Measurements from ENCODE around the gene GATA5. TPM values are rescaled to one million over a fixed set of nuclear protein-coding genes. Genes with fewer than 3 reads are reported as not detected.
"Not testable (repeated sequence)": the region's sequence is repeated elsewhere in the genome, so short reads cannot be mapped to it uniquely, and the experiment has no call there.

The GATA5 gene
- total RNA-seq, 2 donors from 2014 or later = not detected

- Mint-ChIP-seq H3K4me1 (no peaks in the 10 kb centered on the region), H3K36me3 (ENCODE audit: low read depth) (no peaks in the 10 kb centered on the region), H3K27me3 (peaks cover 19% of the 10 kb centered on the region), H3K27ac (no peak overlapping the region), H3K4me3 (no peak overlapping the region), H3K9me3 (no peaks in the 10 kb centered on the region)
- no peak for ATAC-seq (replicated peaks)
Observed at GRCh38 chr20:62437496-62437895, 38.3 kb downstream of the GATA5 start.

DNA sequence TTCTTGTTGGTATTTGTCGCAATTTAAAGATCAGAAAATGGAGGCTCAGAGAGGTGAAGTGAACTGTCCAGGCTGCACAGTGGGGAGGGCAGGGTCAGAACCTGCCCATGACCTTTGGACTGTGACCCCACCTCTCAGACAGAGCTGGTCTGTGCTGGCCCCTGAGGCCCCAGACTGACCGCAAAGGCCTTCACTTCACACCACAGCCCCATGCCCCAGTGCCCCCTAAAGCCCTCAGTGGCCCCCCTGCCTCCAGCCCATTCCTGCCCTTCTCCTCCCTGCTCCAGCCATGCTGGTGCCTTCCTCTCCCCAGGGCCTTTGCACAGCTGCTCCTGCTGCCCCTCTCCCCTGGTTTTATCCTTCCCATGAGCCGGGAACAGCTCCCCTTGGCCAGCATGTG lies 39.1 kb downstream of the GATA5 start:
- no peak overlapping the region for H3K4me3 Mint-ChIP-seq
- H3K9me3 Mint-ChIP-seq = no peaks in the 10 kb centered on the region
- ATAC-seq (replicated peaks) = no peak
- peaks cover 19% of the 10 kb centered on the region for H3K27me3 Mint-ChIP-seq
- no peaks in the 10 kb centered on the region for H3K36me3 Mint-ChIP-seq (ENCODE audit: low read depth)
- H3K4me1 Mint-ChIP-seq = no peaks in the 10 kb centered on the region
- H3K27ac Mint-ChIP-seq = no peak overlapping the region

GRCh38 chr20:62433658-62434497 lies 41.9 kb downstream of the GATA5 start:
- Mint-ChIP-seq H3K27me3 (peaks cover 24% of the 10 kb centered on the region), H3K9me3 (no peaks in the 10 kb centered on the region), H3K4me3 (no peak overlapping the region), H3K27ac (no peak overlapping the region), H3K4me1 (no peaks in the 10 kb centered on the region), H3K36me3 (ENCODE audit: low read depth) (no peaks in the 10 kb centered on the region)
- no peak for ATAC-seq (replicated peaks)

DNA sequence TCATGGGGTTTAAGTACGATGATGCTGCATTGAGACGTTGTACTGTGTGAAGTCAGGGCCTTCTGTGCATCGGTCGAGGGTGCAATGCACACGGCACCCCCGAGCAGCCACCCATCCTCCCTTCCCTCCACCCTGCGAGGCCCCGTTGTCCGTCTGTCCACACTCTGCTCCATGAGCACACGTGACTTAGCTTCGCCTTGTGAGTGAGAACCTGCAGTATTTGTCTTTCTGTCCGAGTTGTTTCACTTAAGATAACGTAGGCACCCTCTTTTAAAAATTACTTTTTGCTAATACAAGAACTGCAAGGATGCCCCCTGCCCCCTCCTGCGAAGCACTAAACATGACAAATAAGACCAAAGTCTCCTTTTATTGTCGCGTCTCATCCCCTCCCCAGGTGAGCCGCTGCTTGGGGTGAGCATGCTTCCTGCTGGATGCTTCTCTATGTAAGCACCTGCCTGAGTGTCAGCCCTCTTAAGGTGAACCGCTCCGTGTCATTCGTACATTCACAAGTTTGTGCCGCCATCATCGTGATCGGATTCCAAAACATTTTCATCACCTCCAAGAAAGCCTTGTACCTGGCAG lies 44.8 kb downstream of the GATA5 start:
- no peak for ATAC-seq (replicated peaks)
- Mint-ChIP-seq H3K27me3 (peaks cover 17% of the 10 kb centered on the region), H3K27ac (no peak overlapping the region), H3K4me1 (no peaks in the 10 kb centered on the region), H3K4me3 (no peak overlapping the region), H3K9me3 (no peaks in the 10 kb centered on the region), H3K36me3 (ENCODE audit: low read depth) (no peaks in the 10 kb centered on the region)

DNA sequence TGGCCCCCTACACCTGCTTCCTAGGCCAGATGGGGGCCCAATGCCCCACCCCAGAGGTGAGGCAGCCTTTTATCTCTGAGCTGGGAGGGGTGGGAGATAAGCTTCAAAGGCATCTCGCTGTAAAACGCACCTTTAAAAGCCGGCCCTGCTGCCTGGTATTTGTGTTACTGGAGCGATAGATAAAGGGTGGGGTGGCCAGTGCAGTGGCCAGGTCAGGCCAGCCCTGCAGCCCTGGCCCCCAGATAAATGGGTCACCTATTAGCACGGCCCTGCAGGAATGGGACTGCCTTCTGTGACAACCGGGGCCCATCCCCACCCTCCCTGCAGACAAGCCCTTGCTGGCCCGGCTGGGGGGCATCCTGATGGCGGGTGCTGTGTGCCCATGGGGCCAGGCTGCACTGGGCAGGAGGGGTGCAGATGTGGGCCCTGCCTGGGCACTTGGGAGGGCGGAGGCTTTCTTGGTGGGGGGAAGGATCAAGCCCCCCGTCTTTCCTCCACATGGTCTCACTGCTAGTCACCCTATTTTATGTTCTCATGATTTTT lies 45.4 kb downstream of the GATA5 start:
- Mint-ChIP-seq H3K9me3 (no peaks in the 10 kb centered on the region), H3K4me1 (no peaks in the 10 kb centered on the region), H3K36me3 (ENCODE audit: low read depth) (no peaks in the 10 kb centered on the region), H3K4me3 (no peak overlapping the region), H3K27ac (no peak overlapping the region), H3K27me3 (peaks cover 14% of the 10 kb centered on the region)
- ATAC-seq (replicated peaks) = no peak

DNA sequence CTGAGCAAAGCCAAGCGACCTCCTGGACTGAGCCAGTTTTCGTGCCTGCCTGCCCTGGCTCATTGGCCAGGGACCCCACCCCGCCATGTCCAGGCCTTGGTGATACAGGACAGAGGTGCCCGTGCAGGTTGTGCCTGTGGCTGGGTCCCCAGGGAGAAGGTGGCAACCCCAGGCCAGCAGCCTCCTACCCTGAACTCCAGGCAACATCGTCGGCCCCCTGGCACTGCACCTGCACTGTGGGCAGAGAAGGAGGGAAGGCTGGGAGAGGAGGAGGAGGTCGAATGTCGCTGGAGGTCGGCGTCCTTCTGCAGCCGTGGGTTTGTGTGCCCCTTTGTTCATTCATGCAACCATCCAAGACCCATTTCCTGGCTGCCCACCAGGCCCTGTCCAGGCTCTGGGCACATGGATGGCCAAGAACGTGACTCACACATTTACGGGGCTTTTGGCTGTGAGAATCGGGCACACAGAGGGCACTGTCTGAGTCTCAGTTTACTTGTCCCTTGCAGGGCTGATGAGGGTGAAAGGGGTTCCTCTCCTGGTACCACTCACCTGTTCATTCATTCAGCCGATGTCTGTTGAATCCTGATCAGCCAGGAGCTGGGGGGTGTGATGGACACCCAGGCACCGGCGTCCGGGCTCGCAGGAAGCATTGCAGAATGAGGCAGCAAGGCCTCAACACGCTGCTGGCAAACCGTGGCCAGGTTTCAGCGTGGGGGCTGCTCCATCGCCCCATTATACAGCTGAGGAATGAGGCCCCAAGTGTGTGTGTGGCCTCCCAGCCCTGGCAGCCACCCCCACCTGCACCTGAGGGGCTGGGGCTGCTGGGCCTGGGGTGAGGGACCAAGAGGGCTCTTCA lies 46.1 kb downstream of the GATA5 start:
- Mint-ChIP-seq H3K27me3 (peaks cover 10% of the 10 kb centered on the region), H3K4me3 (no peak overlapping the region), H3K9me3 (no peaks in the 10 kb centered on the region), H3K36me3 (ENCODE audit: low read depth) (no peaks in the 10 kb centered on the region), H3K27ac (no peak overlapping the region), H3K4me1 (no peaks in the 10 kb centered on the region)
- no peak for ATAC-seq (replicated peaks)

DNA sequence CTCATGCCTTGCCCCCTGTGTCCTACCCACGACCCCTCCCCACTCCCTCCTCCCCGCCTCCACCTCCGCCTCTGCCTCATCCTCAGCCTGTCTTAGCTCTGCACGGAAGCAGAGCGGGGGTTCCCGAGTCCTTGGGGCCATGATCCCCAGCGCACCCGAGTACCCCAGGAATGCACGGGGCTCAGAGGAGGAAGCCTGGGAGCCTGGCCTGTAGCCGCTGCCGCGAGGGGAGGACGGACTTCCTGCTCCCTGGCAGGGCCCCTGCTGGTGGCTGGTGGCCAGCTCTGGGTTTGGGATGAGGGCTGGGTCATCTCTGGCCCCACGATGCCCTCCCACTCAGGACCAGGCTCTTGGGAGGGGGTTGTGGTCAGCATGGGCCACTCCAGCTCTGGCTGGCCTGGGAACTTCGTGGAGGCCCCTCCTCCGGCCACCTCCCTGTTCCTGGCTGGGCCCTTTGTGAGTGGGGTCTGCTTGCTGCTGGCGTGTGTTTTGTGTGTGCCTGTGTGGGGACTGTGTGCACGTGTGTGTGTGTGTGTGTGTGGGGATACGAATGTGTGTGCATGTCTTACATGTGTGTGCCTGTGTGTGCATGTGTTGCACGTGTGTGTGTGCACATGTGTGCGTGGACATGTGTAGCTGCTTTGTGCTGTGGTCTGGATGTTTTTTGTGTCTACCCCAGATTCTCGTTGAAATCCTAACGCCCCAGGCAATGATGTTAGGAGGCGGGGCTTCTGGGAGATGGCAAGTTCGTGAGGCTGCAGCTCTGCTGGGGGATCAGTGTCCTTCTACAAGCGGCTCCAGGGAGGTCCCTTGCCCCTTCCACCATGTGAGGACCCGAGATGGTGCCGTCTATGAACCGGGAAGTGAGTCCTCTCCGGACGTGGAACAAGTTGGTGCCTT lies 47.1 kb downstream of the GATA5 start:
- no peak for ATAC-seq (replicated peaks)
- Mint-ChIP-seq H3K27ac (no peak overlapping the region), H3K27me3 (peaks cover 6% of the 10 kb centered on the region), H3K4me1 (no peaks in the 10 kb centered on the region), H3K9me3 (no peaks in the 10 kb centered on the region), H3K36me3 (ENCODE audit: low read depth) (no peaks in the 10 kb centered on the region), H3K4me3 (no peak overlapping the region)

GRCh38 chr20:62428002-62428372 lies 47.8 kb downstream of the GATA5 start:
- peaks cover 6% of the 10 kb centered on the region for H3K27me3 Mint-ChIP-seq
- no peaks in the 10 kb centered on the region for H3K36me3 Mint-ChIP-seq (ENCODE audit: low read depth)
- H3K9me3 Mint-ChIP-seq = no peaks in the 10 kb centered on the region
- ATAC-seq (replicated peaks) = no peak
- H3K27ac Mint-ChIP-seq = no peak overlapping the region
- no peak overlapping the region for H3K4me3 Mint-ChIP-seq
- no peaks in the 10 kb centered on the region for H3K4me1 Mint-ChIP-seq

DNA sequence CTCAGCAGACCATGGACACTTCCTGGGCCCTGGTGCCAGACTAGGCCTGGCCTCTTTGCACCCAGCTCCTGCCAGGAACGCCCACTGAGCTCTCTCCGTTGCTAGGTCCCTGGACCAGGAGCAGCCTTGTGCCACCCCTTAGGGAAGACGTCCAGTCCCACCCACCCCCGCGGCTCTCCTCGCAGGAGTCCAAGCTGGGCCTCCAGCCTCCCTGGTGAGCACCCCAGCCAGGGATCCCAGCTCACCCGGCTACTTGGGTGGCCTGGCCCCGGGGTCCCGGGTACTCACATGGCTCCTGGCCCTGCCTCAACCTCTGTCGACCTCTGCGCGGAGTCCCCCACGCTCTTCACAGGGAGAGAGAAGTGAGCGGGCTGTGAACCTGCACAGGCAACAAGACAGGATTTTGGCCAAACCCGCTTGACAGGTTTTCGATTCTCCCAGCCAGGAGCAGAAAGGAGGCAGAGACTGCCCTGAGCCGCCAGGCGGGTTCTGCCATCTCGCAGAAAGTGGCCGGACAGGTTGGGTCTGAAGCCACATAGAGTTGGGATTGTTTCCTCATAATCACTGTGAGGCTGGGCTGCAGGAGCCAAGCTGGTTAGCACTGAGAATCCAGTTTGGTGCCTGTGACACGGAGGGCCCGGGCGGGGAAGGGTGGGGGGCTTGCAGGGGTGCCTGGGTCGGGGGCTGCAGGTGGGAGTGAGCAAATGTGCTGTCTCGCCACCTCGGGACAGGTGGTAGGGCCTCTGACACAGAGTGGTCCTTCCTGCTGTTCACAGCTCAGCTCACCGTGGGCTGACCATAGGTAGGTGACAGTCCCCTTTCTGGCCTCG lies 48.4 kb downstream of the GATA5 start, which contains the start of gene RBBP8NL:
RBBP8NL (minus strand) TSS at position 368 of the 830 bp plus-strand sequence. CDS start 7,892 bp downstream, outside the sequence.
- no peaks in the 10 kb centered on the region for H3K4me1 Mint-ChIP-seq
- ATAC-seq (replicated peaks) = no peak
- H3K9me3 Mint-ChIP-seq = no peaks in the 10 kb centered on the region
- no peaks in the 10 kb centered on the region for H3K36me3 Mint-ChIP-seq (ENCODE audit: low read depth)
- H3K27me3 Mint-ChIP-seq = peaks cover 6% of the 10 kb centered on the region
- H3K27ac Mint-ChIP-seq = no peak within 1 kb of the TSS
- no peak within 1 kb of the TSS for H3K4me3 Mint-ChIP-seq

DNA sequence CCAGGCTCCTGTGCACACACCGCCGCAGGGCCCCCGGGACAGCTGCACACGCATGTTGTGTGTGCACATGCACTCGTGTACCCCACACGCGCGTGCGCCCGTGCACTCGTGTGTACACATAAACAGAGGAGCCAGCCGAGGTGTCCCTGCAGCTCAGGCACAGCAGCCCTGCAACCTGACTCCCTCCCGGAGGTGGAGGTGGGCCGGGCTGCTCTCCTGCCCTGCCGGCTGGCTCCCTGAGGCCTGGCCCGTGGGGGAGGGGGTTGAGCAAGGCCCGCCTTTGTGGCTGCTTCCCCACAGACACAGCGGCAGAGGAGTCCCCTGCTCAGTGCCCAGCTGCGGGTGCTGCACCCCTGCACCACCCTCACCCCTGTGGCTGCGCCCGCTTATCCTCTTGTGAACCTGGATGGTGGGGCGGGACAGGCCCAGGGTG lies 49.1 kb downstream of the GATA5 start:
- H3K4me3 Mint-ChIP-seq = no peak overlapping the region
- ATAC-seq (replicated peaks) = no peak
- H3K4me1 Mint-ChIP-seq = no peaks in the 10 kb centered on the region
- H3K36me3 Mint-ChIP-seq (ENCODE audit: low read depth) = no peaks in the 10 kb centered on the region
- peaks cover 6% of the 10 kb centered on the region for H3K27me3 Mint-ChIP-seq
- no peaks in the 10 kb centered on the region for H3K9me3 Mint-ChIP-seq
- no peak overlapping the region for H3K27ac Mint-ChIP-seq

- H3K4me3 Mint-ChIP-seq = not testable (repeated sequence)
Observed at GRCh38 chr20:62426059-62426348, 49.8 kb downstream of the GATA5 start.

GRCh38 chr20:62425281-62426058 lies 50.3 kb downstream of the GATA5 start:
- Mint-ChIP-seq H3K4me1 (no peaks in the 10 kb centered on the region), H3K4me3 (no peak overlapping the region), H3K9me3 (no peaks in the 10 kb centered on the region)

More at GRCh38 chr20:62426059-62426348, 49.8 kb downstream of the GATA5 start:
- H3K36me3 Mint-ChIP-seq (ENCODE audit: low read depth); H3K27me3 Mint-ChIP-seq; H3K4me1 Mint-ChIP-seq; ATAC-seq (replicated peaks); H3K9me3 Mint-ChIP-seq; H3K27ac Mint-ChIP-seq: not testable (repeated sequence)

More at GRCh38 chr20:62425281-62426058, 50.3 kb downstream of the GATA5 start:
- Mint-ChIP-seq H3K27ac (no peak overlapping the region), H3K36me3 (ENCODE audit: low read depth) (no peaks in the 10 kb centered on the region), H3K27me3 (no peaks in the 10 kb centered on the region)
- ATAC-seq (replicated peaks) = no peak
